GM23338 (cell line): ENCODE results near the gene IZUMO1. TPM values are rescaled to one million over a fixed set of nuclear protein-coding genes. Genes with fewer than 3 reads are reported as not detected.
A peak's percentile ranks its signal among the peaks of the same experiment; 100 is the strongest.

Source experiments
- ATAC-seq: fragments of 200-7000 bp; cut with Tn5 transposase; 3 replicates; pipeline ENCODE4 v1.9.1; 2020
- DNase-seq: peaks from one replicate; pipeline ENCODE4 v3.0.0-alpha.2; 2015; ENCODE audit warnings: low spot score
- H2AFZ ChIP-seq: fragments of 200-600 bp; sonication (generic); 2 replicates; pipeline ENCODE4 v1.8.0; 2016; ENCODE audit warnings: antibody characterized with exemption, mild to moderate bottlenecking, moderate library complexity
- H3F3A ChIP-seq: fragments of 200-600 bp; sonication (generic); replicated peaks from 2 replicates; pipeline ENCODE4 v1.8.0; 2017; ENCODE audit warnings: antibody characterized with exemption, mixed run types, low read depth
- H3K27ac ChIP-seq: fragments of 200-600 bp; sonication (generic); 2 replicates; pipeline ENCODE4 v1.6.1; 2016; ENCODE audit warnings: low read depth
- H3K27me3 ChIP-seq: fragments of 200-600 bp; sonication (generic); 2 replicates; pipeline ENCODE4 v1.8.0; 2016; ENCODE audit warnings: mild to moderate bottlenecking, mixed run types, moderate library complexity; ENCODE audit not compliant: insufficient read depth
- H3K36me3 ChIP-seq: fragments of 200-600 bp; sonication (generic); 2 replicates; pipeline ENCODE4 v1.8.0; 2016; ENCODE audit warnings: mild to moderate bottlenecking; ENCODE audit not compliant: insufficient read depth
- H3K4me1 ChIP-seq: fragments of 200-600 bp; sonication (generic); 2 replicates; pipeline ENCODE4 v1.8.0; 2016; ENCODE audit warnings: mild to moderate bottlenecking, moderate library complexity; ENCODE audit not compliant: insufficient read depth
- H3K4me2 ChIP-seq: fragments of 200-600 bp; sonication (generic); 2 replicates; pipeline ENCODE4 v1.7.1; 2017; ENCODE audit warnings: mixed run types
- H3K4me3 ChIP-seq: fragments of 200-600 bp; sonication (generic); 2 replicates; pipeline ENCODE4 v1.6.1; 2016; ENCODE audit warnings: mixed run types
- H3K79me2 ChIP-seq: fragments of 200-600 bp; sonication (generic); replicated peaks from 2 replicates; pipeline ENCODE4 v1.8.0; 2017; ENCODE audit warnings: mild to moderate bottlenecking; ENCODE audit not compliant: insufficient read depth
- H3K9me2 ChIP-seq: fragments of 200-600 bp; sonication (generic); 2 replicates; pipeline ENCODE4 v1.8.0; 2017; ENCODE audit not compliant: insufficient read depth
- H4K20me1 ChIP-seq: fragments of 200-600 bp; sonication (generic); replicated peaks from 2 replicates; pipeline ENCODE4 v1.8.0; 2017; ENCODE audit warnings: mild to moderate bottlenecking; ENCODE audit not compliant: insufficient read depth
- H3K27ac Mint-ChIP-seq: 2 replicates; pipeline ENCODE4 v1.8.0; 2020; ENCODE audit warnings: inconsistent platforms, mild to moderate bottlenecking, moderate library complexity, mixed read lengths
- H3K27me3 Mint-ChIP-seq: 3 replicates; pipeline ENCODE4 v1.8.0; 2022; ENCODE audit warnings: low read depth, mild to moderate bottlenecking, moderate library complexity, mixed read lengths, inconsistent platforms; ENCODE audit not compliant: insufficient read depth, poor library complexity
- H3K36me3 Mint-ChIP-seq: 3 replicates; pipeline ENCODE4 v1.8.0; 2021; ENCODE audit warnings: low read depth, mild to moderate bottlenecking, inconsistent platforms, moderate library complexity, mixed read lengths
- H3K4me1 Mint-ChIP-seq: 3 replicates; pipeline ENCODE4 v1.8.0; 2020; ENCODE audit warnings: mild to moderate bottlenecking, inconsistent platforms, mixed read lengths
- H3K4me3 Mint-ChIP-seq: 3 replicates; pipeline ENCODE4 v1.8.0; 2021; ENCODE audit warnings: moderate library complexity, mild to moderate bottlenecking, inconsistent platforms, mixed read lengths
- H3K9me3 Mint-ChIP-seq: 3 replicates; pipeline ENCODE4 v1.8.0; 2020; ENCODE audit warnings: moderate library complexity, mild to moderate bottlenecking, inconsistent platforms, mixed read lengths
- CREB1 ChIP-seq: fragments of 250-450 bp; sonication (Bioruptor Pico); IDR thresholded peaks from 2 replicates; pipeline ENCODE4 v1.5.0; 2020; ENCODE audit warnings: low read depth, mild to moderate bottlenecking, moderate library complexity
- CTCF ChIP-seq, 2 experiments: fragments of 200-600 bp in 1 of 2; sonication (generic) in 1 of 2; conservative IDR thresholded peaks; 2 replicates each; pipeline versions ENCODE4 v1.5.1 to v1.6.1; 2016 to 2017; ENCODE audit warnings: antibody characterized with exemption in 2 of 2, low read depth in 2 of 2, mild to moderate bottlenecking in 2 of 2, moderate library complexity in 1 of 2
- ETS1 ChIP-seq: IDR thresholded peaks from 2 replicates; pipeline ENCODE4 v1.6.1; 2016; ENCODE audit warnings: antibody characterized with exemption
- EZH2phosphoT487 ChIP-seq: fragments of 200-600 bp; sonication (generic); IDR thresholded peaks from one replicate; pipeline ENCODE4 v1.8.1; 2018; ENCODE audit warnings: antibody characterized with exemption; ENCODE audit not compliant: unreplicated experiment
- JUNB ChIP-seq: IDR thresholded peaks from one replicate; pipeline ENCODE4 v1.6.1; 2016; ENCODE audit warnings: antibody characterized with exemption; ENCODE audit not compliant: unreplicated experiment
- STAT1 ChIP-seq: IDR thresholded peaks from one replicate; pipeline ENCODE4 v1.6.1; 2016; ENCODE audit warnings: antibody characterized with exemption; ENCODE audit not compliant: unreplicated experiment
- ZNF331 ChIP-seq: fragments of 250-450 bp; sonication (Bioruptor Pico); IDR thresholded peaks from 2 replicates; pipeline ENCODE4 v1.5.0; 2020; ENCODE audit warnings: low read depth, mild to moderate bottlenecking, moderate library complexity
- ZNF462 ChIP-seq: fragments of 250-450 bp; sonication (Bioruptor Pico); IDR thresholded peaks from 2 replicates; pipeline ENCODE4 v1.5.0; 2020; ENCODE audit warnings: mild to moderate bottlenecking, moderate library complexity
- polyA plus RNA-seq: library from polyadenylated mRNA; unstranded; fragments of >200 nt; fragmentation: Nextera tagmentation; extraction: Ambion mirVana; gene quantifications from 2 replicates; pipeline ENCODE4 v1.2.1, GENCODE V29; 2016
- total RNA-seq: library from RNA; depleted of rRNA; stranded (reverse); fragments of >200 nt; shearing (Covaris generic); gene quantifications from 2 replicates; pipeline ENCODE4 v1.2.3, GENCODE V29; 2014

The IZUMO1 gene
- total and polyA plus RNA-seq, 2 experiments from 2014 or later = 1.2 to 3.5 TPM

- H3K4me2 ChIP-seq = no peak overlapping the region
- no peak for TF ChIP-seq EZH2phosphoT487
- no peak for TF ChIP-seq JUNB
- no peak for TF ChIP-seq CTCF (conservative IDR thresholded peaks at IDR 0.05; ENCODE audit: low read depth in 2 of 2)
- TF ChIP-seq CREB1 (CRISPR knock-in tag) = no peak
- H3K36me3 ChIP-seq = no peaks in the 10 kb centered on the region
- DNase-seq (no peak), ATAC-seq (no peak)
- no peak overlapping the region for H3K4me3 ChIP-seq
- H3K79me2 ChIP-seq = no peaks in the 10 kb centered on the region
- Mint-ChIP-seq H3K27me3 (peaks cover 4% of the 10 kb centered on the region), H3K36me3 (no peaks in the 10 kb centered on the region), H3K4me3 (no peak overlapping the region; the same call in 2 of the 3 replicates), H3K27ac (no peak overlapping the region), H3K4me1 (peaks cover 8% of the 10 kb centered on the region), H3K9me3 (no peaks in the 10 kb centered on the region)
- H3K27me3 ChIP-seq = no peaks in the 10 kb centered on the region
- no peaks in the 10 kb centered on the region for H3K4me1 ChIP-seq
- H3F3A ChIP-seq = no peaks in the 10 kb centered on the region
- no peaks in the 10 kb centered on the region for H3K9me2 ChIP-seq
- H3K27ac ChIP-seq = no peak overlapping the region
- no peak overlapping the region for H2AFZ ChIP-seq
- no peaks in the 10 kb centered on the region for H4K20me1 ChIP-seq
These were observed 25.8 kb upstream of the IZUMO1 start for GRCh38 chr19:48772503-48772953.

DNA sequence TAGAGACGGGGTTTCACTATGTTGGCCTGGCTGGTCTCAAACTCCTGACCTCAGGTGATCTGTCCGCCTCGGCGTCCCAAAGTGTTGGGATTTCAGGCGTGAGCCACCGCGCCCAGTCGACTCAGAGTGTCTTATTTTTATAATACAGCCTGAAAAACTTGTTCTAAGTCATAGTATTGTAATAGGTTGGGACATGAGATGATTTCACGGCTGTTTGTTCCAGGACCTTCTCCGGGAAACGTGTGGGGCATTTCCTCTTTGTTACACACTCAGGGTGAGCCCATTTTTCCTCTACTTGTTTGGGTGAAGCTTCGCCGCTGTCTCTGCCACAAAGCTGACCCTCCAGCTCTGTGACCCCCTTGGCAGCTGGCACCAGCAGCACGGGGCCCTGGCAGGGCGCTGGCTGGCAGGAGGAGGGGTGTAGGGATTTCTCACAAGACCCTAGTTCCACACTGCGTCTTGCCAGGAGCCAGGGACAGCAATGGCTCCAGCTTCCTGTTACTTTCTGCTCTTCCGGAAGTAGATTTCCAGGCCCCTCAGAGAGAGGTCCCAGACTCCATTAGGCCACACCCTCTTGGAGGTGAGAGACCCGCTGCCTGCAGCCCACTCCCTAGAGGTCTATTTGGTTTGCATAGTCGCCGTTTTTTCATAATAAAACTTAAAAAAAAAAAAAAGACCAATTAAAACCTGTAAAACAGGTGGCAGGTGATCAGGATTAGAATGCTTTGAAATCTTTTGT, 24.2 kb upstream of the IZUMO1 start:
- H3K4me2 ChIP-seq = no peak overlapping the region
- no peaks in the 10 kb centered on the region for H3K36me3 ChIP-seq
- peak; percentile 74 for ATAC-seq
- Mint-ChIP-seq H3K4me1 (peaks cover 9% of the 10 kb centered on the region), H3K27ac (no peak overlapping the region), H3K36me3 (no peaks in the 10 kb centered on the region), H3K9me3 (no peaks in the 10 kb centered on the region), H3K27me3 (peaks cover 4% of the 10 kb centered on the region), H3K4me3 (no peak overlapping the region)
- H2AFZ ChIP-seq = peak overlapping the region; percentile 95
- H3K79me2 ChIP-seq = no peaks in the 10 kb centered on the region
- no peaks in the 10 kb centered on the region for H3K4me1 ChIP-seq
- DNase-seq = peak; percentile 59
- H3K9me2 ChIP-seq = no peaks in the 10 kb centered on the region
- H3K4me3 ChIP-seq = no peak overlapping the region
- H3K27me3 ChIP-seq = no peaks in the 10 kb centered on the region
- H3F3A ChIP-seq = no peaks in the 10 kb centered on the region
- H3K27ac ChIP-seq = no peak overlapping the region
- no peaks in the 10 kb centered on the region for H4K20me1 ChIP-seq
- TF ChIP-seq ZNF331 (CRISPR knock-in tag) = no peak
- TF ChIP-seq EZH2phosphoT487 = no peak
- no peak for TF ChIP-seq JUNB
- TF ChIP-seq ETS1 = no peak
- no peak for TF ChIP-seq STAT1
- no peak for TF ChIP-seq CTCF (conservative IDR thresholded peaks at IDR 0.05; ENCODE audit: low read depth in 2 of 2)
- no peak for TF ChIP-seq ZNF462 (CRISPR knock-in tag)
- no peak for TF ChIP-seq CREB1 (CRISPR knock-in tag)
